ENCODE data around the gene SCAPER.

The SCAPER gene

GRCh38 chr15:76942331-76942730 lies 37.2 kb upstream of the SCAPER start:
- no peak for TF ChIP-seq CTCF (IDR thresholded peaks at IDR 0.05)

- TF ChIP-seq CTCF (IDR thresholded peaks at IDR 0.05): no peak
These were observed 36.5 kb upstream of the SCAPER start for GRCh38 chr15:76941636-76942035.

GRCh38 chr15:76939715-76940114 lies 34.6 kb upstream of the SCAPER start:
- no peak for TF ChIP-seq CTCF (IDR thresholded peaks at IDR 0.05)

GRCh38 chr15:76938752-76939151 lies 33.6 kb upstream of the SCAPER start:
- TF ChIP-seq CTCF (IDR thresholded peaks at IDR 0.05): no peak

GRCh38 chr15:76936671-76937070 lies 31.5 kb upstream of the SCAPER start:
- TF ChIP-seq CTCF (IDR thresholded peaks at IDR 0.05): no peak

- no peak for TF ChIP-seq CTCF (IDR thresholded peaks at IDR 0.05)
These were observed 30.5 kb upstream of the SCAPER start for GRCh38 chr15:76935620-76936019.

GRCh38 chr15:76932135-76932966 lies 27.2 kb upstream of the SCAPER start:
- TF ChIP-seq CTCF (IDR thresholded peaks at IDR 0.05): no peak

Measured in LNCAP (cell line).